Suprapubic skin (tissue), 4 donors: ENCODE measurements around the gene LRRC27. TPM values are rescaled to one million over a fixed set of nuclear protein-coding genes. Genes with fewer than 3 reads are reported as not detected.

Experiments used
- DNase-seq, 2 donors: peaks; one replicate each; pipeline ENCODE4 v3.0.0-alpha.2; 2019; ENCODE audit warnings: low spot score in 2 of 2
- H3K27ac ChIP-seq: fragments of 200-600 bp; sonication (generic); one replicate; pipeline ENCODE4 v1.5.1; 2019
- H3K27me3 ChIP-seq: fragments of 200-600 bp; sonication (generic); one replicate; pipeline ENCODE4 v1.5.1; 2019
- H3K36me3 ChIP-seq: fragments of 200-600 bp; sonication (generic); one replicate; pipeline ENCODE4 v1.5.1; 2019
- H3K4me1 ChIP-seq: fragments of 200-600 bp; sonication (generic); one replicate; pipeline ENCODE4 v1.5.1; 2019
- H3K4me3 ChIP-seq: fragments of 200-600 bp; sonication (generic); one replicate; pipeline ENCODE4 v1.5.1; 2019; ENCODE audit warnings: mild to moderate bottlenecking
- H3K9me3 ChIP-seq: fragments of 200-600 bp; sonication (generic); one replicate; pipeline ENCODE4 v1.5.1; 2019
- CTCF ChIP-seq, 2 donors: fragments of 200-600 bp in 1 of 2; fragments of 450-650 bp in 1 of 2; sonication (generic) in 1 of 2; IDR thresholded peaks; one replicate each; pipeline ENCODE4 v1.5.1; 2016 to 2019; ENCODE audit warnings: antibody characterized with exemption in 2 of 2, mild to moderate bottlenecking in 1 of 2, moderate library complexity in 1 of 2
- EP300 ChIP-seq: sonication (generic); formaldehyde crosslinking; IDR thresholded peaks from one replicate; pipeline ENCODE4 v1.6.1; 2017; ENCODE audit warnings: antibody characterized with exemption
- POLR2A ChIP-seq, 2 donors: fragments of 450-650 bp; IDR thresholded peaks; one replicate each; pipeline ENCODE4 v1.6.1; 2017; ENCODE audit warnings: antibody characterized with exemption in 2 of 2, mild to moderate bottlenecking in 2 of 2, moderate library complexity in 2 of 2
- POLR2AphosphoS5 ChIP-seq, 3 donors: sonication (generic); formaldehyde crosslinking; IDR thresholded peaks; one replicate each; pipeline ENCODE4 v1.6.1; 2017; ENCODE audit warnings: antibody characterized with exemption in 3 of 3
- WGBS: methylation state at CpG from one replicate; pipeline ENCODE4 v1.1.5; 2018; 5-methylcytosine and 5-hydroxymethylcytosine counted together
- total RNA-seq, 4 donors: library from RNA; depleted of rRNA; stranded (reverse); fragments of >200 nt; gene quantifications; one replicate each; pipeline ENCODE4 v1.1.0, GENCODE V29; 2016

The LRRC27 gene
- total RNA-seq, 4 donors from 2014 or later, result 6.6 to 13.1 (median 7.1) TPM

DNA sequence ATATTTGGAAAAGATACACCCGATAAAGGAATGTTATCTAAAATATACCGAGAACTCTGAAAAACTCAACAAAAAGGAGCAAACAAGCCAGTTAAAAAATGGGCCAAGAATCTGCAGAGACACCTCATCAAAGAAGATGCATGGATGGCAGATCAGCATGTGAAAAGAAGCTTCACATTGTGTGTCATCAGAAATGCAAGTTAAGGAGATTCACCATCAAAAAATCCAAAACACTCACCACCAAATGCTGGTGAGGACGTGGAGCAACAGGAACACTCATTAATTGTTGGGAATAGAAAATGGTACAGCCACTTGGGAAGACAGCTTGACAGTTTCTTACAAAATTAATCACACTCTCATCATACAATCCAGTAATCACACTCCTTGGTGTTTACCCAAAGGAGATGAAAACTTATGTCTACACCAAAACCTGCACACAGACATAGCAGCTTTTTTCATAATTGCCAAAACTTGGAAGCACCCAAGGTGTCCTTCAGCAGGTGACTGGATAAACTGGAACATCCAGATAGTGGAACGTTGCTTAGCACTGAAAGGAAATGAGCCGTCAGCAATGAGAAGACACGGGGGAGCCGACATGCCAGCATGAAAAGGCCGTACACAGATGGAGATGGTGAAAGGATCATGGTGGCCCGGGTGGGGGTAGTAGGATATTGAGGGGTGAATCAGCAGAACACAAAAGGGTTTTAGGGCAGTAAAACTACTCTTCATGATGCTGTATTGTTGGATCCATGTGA lies 37.1 kb downstream of the LRRC27 start:
- no peaks in the 10 kb centered on the region for H3K9me3 ChIP-seq
- WGBS, result 81% methylated on average over 9 of the region's 9 CpGs

GRCh38 chr10:132369636-132370185 lies 37.7 kb downstream of the LRRC27 start:
- 93% methylated on average over 9 of the region's 13 CpGs for WGBS
- H3K9me3 ChIP-seq, result no peaks in the 10 kb centered on the region
- DNase-seq, result peak; percentile 31 to 39

More for the DNA sequence above, 37.1 kb downstream of the LRRC27 start:
- no peaks in the 10 kb centered on the region for H3K4me1 ChIP-seq
- H3K27me3 ChIP-seq, result no peaks in the 10 kb centered on the region
- peaks cover 27% of the 10 kb centered on the region for H3K36me3 ChIP-seq
- peak; percentile 27 to 53 for DNase-seq
- no peak for TF ChIP-seq CTCF (IDR thresholded peaks at IDR 0.05)
- TF ChIP-seq POLR2A (IDR thresholded peaks at IDR 0.05), result no peak
- TF ChIP-seq EP300, result no peak
- TF ChIP-seq POLR2AphosphoS5 (IDR thresholded peaks at IDR 0.05), result no peak
- no peak overlapping the region for H3K4me3 ChIP-seq
- H3K27ac ChIP-seq, result no peak overlapping the region

DNA sequence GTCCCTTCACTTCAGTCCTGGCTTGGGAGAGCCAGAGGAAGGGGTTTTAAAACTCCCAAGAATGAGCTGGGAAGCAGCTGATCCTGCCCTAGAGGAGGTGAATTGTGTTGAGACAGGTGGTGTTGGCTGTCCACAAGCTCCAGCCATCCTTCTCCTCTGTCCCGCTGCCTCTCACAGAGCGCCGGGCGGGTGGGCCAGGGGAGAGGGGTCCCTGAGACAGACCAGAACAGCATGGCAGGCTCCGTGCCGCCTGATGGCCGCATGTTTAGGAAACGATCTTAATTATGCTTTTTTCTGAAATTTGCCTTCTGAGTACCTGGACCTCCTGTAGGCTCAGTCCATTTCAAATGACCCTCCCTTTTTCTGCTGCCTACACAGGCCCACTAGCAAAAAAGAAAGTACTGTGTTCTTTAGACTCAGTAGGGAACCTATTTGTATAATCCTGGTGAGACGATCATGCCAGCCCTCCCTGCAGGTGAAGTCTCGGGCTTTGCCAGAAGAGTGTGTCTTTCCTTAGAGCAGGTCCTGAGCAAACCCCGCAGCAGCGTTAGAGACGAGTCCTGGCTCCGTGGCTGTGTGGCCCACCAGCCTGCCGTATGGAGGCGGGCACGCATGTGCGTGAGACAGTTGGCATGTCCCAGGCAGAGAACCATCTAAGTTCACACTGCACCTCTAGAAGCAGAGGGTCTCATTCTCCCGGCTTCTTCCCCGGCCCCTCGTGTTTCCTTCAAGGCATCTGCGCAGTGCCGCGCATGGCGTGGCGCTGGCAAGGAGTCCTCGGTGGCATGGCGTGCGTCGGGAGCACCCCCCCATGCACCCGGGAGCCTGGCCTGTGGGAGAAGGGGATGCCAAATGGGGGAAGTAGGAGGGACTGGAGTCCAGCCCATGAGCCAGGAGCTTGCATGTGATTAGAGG lies 38.7 kb downstream of the LRRC27 start:
- Histone ChIP-seq H3K4me1 (peaks cover 6% of the 10 kb centered on the region), H3K9me3 (no peaks in the 10 kb centered on the region), H3K27me3 (no peaks in the 10 kb centered on the region), H3K4me3 (no peak overlapping the region), H3K36me3 (peaks cover 19% of the 10 kb centered on the region), H3K27ac (no peak overlapping the region)
- 95% methylated on average over 16 of the region's 31 CpGs for WGBS
- no peak for TF ChIP-seq CTCF (IDR thresholded peaks at IDR 0.05)
- TF ChIP-seq POLR2AphosphoS5 (IDR thresholded peaks at IDR 0.05), result no peak
- TF ChIP-seq EP300, result no peak
- no peak for TF ChIP-seq POLR2A (IDR thresholded peaks at IDR 0.05)
- peak; percentile 40 to 73 for DNase-seq

More at GRCh38 chr10:132369636-132370185, 37.7 kb downstream of the LRRC27 start:
- no peak overlapping the region for H3K27ac ChIP-seq
- H3K4me3 ChIP-seq, result no peak overlapping the region
- TF ChIP-seq CTCF (IDR thresholded peaks at IDR 0.05) (no peak), POLR2AphosphoS5 (IDR thresholded peaks at IDR 0.05) (no peak), EP300 (no peak), POLR2A (IDR thresholded peaks at IDR 0.05) (no peak)
- no peaks in the 10 kb centered on the region for H3K27me3 ChIP-seq
- H3K36me3 ChIP-seq, result peaks cover 27% of the 10 kb centered on the region
- no peaks in the 10 kb centered on the region for H3K4me1 ChIP-seq

GRCh38 chr10:132371641-132372081 lies 39.7 kb downstream of the LRRC27 start:
- 83% methylated on average over 9 of the region's 9 CpGs for WGBS
- H3K27ac ChIP-seq, result no peak overlapping the region
- DNase-seq, result peak; percentile 30 to 48
- no peaks in the 10 kb centered on the region for H3K9me3 ChIP-seq
- no peaks in the 10 kb centered on the region for H3K27me3 ChIP-seq
- peaks cover 10% of the 10 kb centered on the region for H3K36me3 ChIP-seq
- peaks cover 7% of the 10 kb centered on the region for H3K4me1 ChIP-seq
- no peak for TF ChIP-seq EP300
- TF ChIP-seq POLR2A (IDR thresholded peaks at IDR 0.05), result no peak
- TF ChIP-seq POLR2AphosphoS5 (IDR thresholded peaks at IDR 0.05), result no peak
- no peak for TF ChIP-seq CTCF (IDR thresholded peaks at IDR 0.05)
- H3K4me3 ChIP-seq, result no peak overlapping the region
